GM18858 (cell line): ENCODE measurements around the gene HHIPL1.

Experiments
- ATAC-seq: cut with Tn5 transposase; IDR thresholded peaks from one replicate; pipeline ENCODE4 v1.9.1; 2021; ENCODE audit not compliant: unreplicated experiment

Gene HHIPL1

DNA sequence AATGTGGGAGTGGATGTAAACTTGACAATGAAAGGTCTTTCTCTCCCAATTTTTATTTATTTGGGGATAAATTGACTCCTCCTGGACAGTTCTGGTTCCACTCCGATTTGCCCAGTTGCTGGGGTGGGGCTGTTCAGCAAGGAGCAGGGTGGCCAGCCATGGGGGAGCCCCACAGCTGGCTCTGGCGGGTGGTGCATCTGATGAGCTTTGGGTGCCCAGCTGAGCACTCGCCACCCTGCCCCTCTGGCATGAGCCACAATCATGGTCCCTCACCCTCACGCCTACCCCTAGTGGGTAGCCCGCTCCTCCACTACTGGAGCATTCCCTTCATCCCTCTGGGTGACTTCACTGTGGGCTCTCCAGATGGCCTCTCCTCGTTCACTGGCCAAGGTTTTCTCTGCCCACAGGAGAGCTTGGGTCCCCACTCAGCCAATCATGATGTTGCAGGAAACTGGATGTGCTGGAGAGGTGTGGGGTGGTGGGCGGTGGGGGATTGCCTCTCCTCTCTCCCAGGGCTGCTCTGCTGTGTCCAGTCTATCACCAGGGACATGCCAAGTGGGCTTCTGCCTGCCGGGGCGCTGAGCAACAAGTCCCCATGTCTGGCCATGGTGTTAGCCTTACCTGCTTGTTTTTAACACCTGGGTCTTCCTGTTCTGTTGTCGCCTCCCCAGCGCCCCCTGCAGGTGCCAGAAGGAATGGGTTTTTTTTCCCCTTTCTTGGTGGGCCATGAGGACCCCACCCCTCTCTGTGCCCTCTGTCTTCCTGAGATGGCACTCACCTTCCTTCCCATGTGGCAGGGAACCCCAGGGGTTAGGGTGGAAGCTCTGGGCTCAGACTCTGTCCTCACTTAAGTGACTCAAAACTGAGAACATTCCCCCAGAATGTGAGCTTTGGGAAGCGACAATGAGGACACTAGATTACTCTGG is 42.6 kb downstream of the HHIPL1 start:
- no peak for ATAC-seq

DNA sequence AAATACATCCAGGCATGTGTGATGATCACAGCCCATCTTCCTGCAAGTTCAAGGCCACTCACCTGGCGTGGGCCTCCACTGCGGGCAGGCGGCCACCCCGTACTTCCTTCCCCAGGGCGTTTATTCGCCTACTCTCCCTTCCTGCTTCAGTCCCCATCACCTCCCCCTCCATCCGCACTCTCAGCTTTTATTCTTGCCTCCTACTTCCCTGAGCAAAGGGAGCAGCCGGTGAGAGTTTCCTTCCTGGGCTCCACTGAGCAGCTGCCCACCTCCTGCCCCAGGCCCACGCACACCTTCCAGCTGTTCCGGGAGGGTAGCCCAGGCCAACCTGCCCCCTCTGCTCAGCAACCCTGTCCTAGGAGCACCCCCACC is 43.3 kb downstream of the HHIPL1 start:
- no peak for ATAC-seq

GRCh38 chr14:99688629-99689028 is 43.7 kb downstream of the HHIPL1 start:
- ATAC-seq: no peak

GRCh38 chr14:99689266-99690236 is 44.6 kb downstream of the HHIPL1 start:
- no peak for ATAC-seq

DNA sequence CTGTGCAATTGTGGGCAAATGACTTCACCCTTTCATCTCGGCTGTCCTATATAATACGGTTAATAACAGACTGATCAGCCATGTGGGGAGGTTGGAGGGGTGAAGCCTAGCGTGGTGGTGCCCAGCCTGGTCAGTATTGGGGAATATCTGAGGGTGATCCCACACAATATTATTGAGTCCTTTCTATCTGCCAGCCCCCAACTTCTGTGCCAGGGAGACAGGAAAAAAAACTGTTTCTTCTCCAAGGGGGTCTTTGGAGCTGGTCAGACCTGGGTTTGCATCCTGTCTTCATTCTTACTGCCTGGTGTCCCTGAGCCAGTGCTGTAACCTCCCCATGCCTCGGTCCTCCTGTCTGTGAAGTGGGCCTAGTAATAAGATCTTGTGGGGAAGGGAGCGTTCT is 45.7 kb downstream of the HHIPL1 start:
- ATAC-seq: no peak

- no peak for ATAC-seq
These were observed 46.4 kb downstream of the HHIPL1 start for GRCh38 chr14:99691111-99691885.

- ATAC-seq: no peak
These were observed 49.0 kb downstream of the HHIPL1 start for GRCh38 chr14:99693918-99694317.

DNA sequence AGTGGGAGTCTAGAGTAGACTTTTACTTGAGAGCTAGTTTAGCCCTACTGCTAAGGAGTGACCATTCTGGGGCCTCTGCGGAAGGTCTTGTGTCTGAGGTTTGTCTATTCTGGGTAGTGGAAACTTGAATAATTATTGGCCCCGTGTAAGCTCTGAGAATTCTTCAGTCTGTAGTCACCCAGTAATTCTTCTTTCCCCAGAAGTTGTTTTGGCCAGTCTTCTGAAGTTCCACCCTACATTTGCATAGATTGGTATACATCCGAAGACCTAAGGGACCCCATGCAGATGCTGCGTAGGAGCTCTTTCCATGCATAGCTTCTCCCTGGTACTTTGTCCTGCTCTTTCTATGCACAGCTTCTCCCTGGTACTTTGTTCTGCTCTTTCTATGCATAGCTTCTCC is 52.0 kb downstream of the HHIPL1 start:
- no peak for ATAC-seq

- ATAC-seq: no peak
These were observed 53.3 kb downstream of the HHIPL1 start for GRCh38 chr14:99698236-99698635.

GRCh38 chr14:99698642-99699041 is 53.7 kb downstream of the HHIPL1 start:
- ATAC-seq: no peak

- no peak for ATAC-seq
These were observed 54.3 kb downstream of the HHIPL1 start for GRCh38 chr14:99699085-99699760.

- no peak for ATAC-seq
These were observed 54.9 kb downstream of the HHIPL1 start for GRCh38 chr14:99699861-99700260.

- ATAC-seq: no peak
These were observed 55.5 kb downstream of the HHIPL1 start for GRCh38 chr14:99700379-99700778.

GRCh38 chr14:99701260-99701659 is 56.3 kb downstream of the HHIPL1 start:
- no peak for ATAC-seq

DNA sequence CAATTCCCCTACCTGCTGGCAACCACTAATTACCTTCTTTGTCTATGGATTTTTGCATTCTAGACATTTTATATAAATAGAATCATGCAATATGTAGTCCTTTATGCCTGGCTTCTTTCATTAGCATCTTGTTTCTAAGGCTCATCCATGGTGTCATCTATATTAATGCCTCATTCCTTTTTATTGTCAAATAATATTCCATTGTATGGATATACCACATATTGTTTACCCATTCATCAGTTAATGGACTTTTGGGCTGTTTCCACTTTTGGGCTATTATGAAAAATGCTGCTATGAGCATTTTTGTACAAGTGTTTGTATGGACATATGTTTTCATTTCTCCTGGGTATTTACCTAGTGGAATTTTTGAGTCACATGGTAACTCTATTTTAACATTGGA is 57.2 kb downstream of the HHIPL1 start:
- ATAC-seq: no peak

GRCh38 chr14:99703381-99703780 is 58.5 kb downstream of the HHIPL1 start:
- ATAC-seq: no peak

- no peak for ATAC-seq
These were observed 59.1 kb downstream of the HHIPL1 start for GRCh38 chr14:99704037-99704436.

DNA sequence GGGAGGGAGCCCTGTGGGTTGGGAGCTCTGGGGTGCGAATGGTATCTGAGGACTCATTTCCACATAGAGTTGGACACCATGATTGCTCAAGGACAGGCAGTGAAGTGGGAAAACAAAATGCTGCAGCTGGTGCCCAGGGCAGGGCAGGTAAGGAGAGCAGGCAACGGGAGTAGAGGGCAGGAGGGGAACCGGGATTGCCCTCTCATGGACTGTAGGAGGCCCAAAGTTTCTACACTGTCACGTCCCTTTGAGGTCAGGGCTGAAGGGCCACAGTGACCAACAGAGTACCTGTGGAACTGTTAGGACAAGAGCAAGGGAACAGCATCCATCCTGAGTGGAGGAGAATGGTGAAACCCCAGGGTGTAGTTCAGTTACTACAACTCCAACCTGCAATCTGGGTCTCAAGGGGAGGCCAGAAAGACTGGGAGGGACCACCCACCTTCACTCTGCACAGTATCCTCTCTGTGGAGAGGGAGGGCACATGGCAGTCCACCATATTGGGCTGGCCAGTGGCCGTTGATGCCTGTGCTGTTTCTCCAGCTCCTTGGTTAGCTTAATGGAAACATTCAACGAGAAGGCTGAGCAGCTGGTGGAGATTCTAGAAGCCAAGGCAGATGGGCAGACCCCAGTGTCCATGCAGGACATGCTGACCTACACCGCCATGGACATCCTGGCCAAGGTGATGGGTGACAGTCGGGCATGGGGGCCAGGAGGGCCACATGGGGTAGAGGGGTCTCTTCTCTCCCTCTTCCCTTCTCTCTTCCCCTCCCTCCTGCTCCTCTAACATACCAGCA is 61.4 kb downstream of the HHIPL1 start:
- no peak for ATAC-seq

GRCh38 chr14:99707420-99707819 is 62.5 kb downstream of the HHIPL1 start:
- no peak for ATAC-seq

- ATAC-seq: no peak
These were observed 63.0 kb downstream of the HHIPL1 start for GRCh38 chr14:99707921-99708320.
